NCI-H146 (cell line): ENCODE measurements around the gene CALHM5.

ENCODE experiments used
- DNase-seq: peaks from one replicate; lab custom pipeline; 2025; lab: John Stamatoyannopoulos, UW

The CALHM5 gene

DNA sequence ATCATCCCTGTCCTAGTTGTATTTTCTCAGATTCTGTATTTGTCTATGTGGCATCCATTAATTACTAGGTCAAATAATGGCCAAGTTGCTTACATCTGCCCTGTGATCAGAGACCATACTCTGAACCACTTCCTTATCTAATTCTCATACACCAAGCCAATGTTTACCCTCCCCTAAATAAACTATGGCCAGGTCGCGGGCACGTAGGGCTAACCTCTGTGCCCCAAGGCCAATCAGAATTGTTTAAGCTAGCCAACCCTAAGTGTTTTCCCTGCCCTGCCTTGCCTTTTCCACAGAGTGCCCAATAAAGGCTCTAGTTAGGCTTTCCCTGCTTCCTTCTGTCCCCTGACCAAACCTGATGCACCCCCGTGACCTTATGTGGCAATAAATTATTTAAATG is 39.4 kb downstream of the CALHM5 start:
- DNase-seq = peak; percentile 65

DNA sequence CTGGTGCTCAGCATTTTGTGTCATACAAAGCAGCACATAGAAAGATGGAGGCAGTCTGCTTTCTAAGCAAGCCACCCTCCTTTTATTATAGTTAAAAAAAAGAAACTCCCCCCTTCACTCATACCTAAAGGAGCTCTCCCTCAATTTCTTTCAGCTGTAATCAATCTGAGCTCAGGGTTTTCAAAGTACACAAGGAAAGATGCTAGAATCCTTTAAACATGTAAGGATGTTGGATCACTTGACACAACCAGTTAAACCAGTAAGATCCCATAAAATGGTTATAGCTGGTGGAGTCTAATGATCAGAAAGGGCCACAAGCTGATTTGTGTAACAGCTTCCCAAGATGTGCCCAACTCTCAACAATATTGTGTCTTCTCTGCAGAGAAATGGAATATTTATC is 42.0 kb downstream of the CALHM5 start, which contains the start of gene CALHM4:
Gene CALHM4, plus strand, starts transcription at position 301 of the 400 bp plus-strand sequence. Its CDS starts 43 bp downstream, at position 344.
- DNase-seq = no peak

DNA sequence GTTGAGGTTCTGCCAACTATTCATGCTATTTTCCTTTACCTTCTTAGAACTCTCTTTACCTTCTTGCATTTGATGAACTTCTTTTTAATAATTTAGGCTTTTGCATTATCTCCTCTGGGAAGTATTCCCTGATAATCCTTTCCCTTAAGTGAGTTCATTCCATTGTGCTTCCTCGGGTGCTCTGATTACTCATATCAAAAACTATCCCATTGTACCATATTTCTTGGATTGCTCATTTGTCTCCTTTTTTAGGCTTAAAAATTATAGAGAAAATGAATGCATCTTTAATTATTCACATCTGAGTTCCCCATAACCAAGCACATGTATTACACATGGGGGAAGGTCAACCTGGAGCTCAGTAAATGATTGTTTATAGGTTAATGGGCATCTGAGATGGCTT is 44.6 kb downstream of the CALHM5 start:
- no peak for DNase-seq

DNA sequence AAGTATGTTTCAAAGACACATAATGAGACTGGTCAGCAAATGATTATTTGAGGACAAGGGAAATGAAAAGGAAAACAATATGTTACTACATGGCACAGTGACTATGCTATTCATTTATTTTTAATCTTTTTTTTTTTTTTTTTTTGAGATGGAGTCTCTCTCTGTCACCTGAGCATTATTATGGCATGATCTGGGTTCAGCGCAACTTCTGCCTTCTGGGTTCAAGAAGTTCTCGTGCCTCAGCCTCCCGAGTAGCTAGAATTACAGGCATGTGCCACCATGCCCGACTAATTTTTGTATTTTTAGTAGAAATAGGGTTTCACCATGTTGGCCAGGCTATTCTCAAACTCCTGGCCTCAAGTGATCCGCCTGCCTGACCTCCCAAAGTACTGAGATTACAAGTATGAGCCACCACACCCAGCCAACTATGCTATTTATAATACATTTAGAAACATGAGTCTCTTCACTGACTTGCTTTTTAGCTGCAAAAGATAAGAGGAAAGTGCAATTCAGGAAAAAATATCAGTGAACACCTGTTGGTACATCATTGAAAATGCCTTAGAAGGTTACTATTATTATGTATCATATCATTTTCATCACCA is 45.5 kb downstream of the CALHM5 start:
- no peak for DNase-seq

DNA sequence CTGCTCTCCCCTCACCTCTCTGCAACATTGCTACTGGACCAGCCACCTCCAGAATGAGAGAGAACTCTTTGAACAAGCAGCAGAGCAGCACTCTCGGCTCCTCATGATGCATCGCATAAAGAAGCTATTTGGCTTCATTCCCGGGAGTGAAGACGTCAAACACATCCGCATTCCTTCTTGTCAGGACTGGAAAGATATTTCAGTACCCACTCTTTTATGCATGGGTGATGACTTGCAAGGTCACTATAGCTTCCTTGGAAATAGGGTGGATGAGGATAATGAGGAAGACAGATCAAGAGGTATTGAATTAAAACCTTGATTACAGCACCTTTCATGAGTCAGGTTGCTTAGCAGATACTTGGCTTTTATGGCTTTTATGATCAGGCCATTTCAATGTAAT is 46.5 kb downstream of the CALHM5 start:
- DNase-seq = no peak

DNA sequence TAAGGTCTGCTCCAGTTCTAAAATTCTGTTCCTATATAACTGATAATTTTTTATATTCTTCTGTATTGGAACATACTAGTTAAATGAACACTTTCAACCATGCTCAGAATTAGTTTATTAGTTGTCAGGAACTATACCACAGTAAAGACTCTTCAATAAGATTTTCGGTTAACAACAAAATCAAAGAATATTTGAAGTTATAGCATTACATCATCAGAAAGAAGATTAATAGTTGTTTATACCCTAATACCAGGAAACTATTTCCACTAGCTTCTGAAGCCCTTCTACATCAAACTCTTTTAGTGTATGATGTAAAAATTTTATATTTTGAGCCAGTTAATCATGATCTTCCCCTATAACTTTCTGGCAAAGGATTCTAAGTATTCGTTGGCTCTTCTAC is 48.7 kb downstream of the CALHM5 start:
- no peak for DNase-seq

DNA sequence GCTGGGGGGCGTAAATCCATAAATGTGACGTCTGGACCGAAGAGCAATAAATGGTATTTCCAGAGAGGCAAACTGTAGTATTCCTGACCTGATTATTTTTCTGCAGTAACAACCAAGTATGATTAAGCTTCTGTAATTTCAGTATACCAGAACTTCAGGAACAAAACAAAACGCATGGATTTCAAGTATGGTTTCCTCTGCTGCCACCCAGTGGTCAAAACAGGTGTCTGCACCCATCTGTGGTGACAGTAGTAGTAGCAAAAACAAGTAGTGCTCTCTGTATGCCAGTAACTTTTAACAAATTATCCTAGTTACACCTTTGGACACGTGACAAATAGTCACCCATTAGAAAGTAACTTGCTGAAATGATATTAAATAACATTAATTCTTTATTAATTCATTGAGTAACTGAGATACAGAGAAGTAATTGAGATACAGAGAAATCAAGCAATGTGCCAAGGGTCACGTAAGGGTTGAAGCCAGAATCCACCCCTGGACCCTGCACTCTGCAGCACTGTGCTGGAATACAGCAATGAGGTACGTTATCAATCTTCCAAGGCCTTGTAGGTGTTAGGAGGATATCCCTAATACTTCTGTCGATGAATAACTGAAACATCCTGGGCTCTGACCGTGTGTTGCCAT is 50.1 kb downstream of the CALHM5 start:
- DNase-seq = peak; percentile 50

DNA sequence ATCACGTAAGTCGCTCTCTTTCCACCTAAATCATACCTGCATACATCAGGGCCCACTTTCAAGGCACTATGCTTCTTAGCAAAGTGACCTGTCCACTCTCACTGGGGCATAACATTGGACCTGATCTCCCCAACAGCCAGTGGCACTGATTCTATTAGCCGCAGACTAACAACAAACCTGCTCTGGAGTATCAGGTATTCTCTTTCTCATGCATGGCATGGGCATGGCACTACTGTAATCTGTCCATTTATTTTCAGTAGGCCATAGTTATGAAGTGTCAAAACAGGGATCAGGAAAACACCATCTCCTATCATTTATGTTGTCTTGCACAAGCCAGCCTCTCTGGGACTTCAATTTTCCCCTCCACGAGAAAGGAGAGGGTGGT is 50.6 kb downstream of the CALHM5 start:
- no peak for DNase-seq

DNA sequence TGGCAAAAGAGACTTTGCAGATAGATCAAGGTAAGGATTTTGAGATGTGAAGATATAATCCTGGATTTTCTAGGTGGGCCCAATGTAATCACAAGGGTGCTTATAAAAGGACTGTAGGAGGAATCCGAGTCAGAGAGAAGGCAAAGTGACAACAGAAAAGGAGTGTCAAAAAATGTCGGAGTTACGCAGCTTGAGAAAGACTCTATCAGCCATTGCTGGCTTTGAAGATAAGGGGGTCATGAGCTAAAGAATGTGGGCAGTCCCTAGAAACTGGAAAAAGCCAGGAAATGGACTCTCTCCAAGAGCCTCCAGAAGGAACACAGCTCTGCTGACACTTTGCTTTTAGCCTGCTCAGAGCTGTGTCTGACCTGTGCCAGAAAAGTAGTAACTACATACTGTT is 51.2 kb downstream of the CALHM5 start:
- DNase-seq = no peak

DNA sequence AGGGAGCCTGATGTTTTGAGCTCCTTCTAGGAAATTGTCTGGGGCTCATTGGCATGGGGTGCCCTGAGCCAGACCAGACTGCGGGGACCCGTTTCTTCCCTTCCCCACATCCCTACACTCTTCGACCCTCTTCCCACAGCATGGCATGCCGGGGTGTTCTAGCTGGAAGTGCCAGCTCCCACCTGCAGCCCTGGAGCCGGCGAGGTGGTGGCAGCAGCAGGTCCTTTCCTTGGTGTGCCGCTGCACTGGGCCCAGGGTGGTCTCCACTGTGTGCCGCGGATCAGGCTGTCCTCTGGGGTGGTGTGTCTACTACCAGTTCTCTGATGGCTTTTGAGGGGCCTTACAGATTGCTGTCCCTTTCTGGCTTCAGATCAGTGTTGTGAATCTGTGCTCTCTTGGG is 52.4 kb downstream of the CALHM5 start:
- DNase-seq = no peak

DNA sequence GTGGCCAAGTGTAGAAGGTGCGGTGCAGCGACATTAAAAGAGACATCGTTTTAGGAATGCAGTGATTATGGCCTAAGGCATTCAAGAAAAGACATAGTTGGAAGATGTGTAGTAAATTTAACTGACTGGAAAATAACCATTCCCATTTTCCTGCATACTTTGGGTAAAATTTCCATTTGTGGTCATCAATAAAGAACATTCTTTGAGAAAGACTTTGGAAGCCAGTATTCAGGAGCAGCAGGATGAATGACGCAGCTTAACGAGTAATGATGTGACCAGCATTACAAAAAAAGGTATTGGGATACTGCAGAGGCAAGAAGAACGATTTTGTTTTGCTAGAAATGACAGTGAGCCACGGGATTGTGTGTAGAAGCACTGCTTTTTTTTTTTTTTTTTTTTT is 52.9 kb downstream of the CALHM5 start:
- no peak for DNase-seq

DNA sequence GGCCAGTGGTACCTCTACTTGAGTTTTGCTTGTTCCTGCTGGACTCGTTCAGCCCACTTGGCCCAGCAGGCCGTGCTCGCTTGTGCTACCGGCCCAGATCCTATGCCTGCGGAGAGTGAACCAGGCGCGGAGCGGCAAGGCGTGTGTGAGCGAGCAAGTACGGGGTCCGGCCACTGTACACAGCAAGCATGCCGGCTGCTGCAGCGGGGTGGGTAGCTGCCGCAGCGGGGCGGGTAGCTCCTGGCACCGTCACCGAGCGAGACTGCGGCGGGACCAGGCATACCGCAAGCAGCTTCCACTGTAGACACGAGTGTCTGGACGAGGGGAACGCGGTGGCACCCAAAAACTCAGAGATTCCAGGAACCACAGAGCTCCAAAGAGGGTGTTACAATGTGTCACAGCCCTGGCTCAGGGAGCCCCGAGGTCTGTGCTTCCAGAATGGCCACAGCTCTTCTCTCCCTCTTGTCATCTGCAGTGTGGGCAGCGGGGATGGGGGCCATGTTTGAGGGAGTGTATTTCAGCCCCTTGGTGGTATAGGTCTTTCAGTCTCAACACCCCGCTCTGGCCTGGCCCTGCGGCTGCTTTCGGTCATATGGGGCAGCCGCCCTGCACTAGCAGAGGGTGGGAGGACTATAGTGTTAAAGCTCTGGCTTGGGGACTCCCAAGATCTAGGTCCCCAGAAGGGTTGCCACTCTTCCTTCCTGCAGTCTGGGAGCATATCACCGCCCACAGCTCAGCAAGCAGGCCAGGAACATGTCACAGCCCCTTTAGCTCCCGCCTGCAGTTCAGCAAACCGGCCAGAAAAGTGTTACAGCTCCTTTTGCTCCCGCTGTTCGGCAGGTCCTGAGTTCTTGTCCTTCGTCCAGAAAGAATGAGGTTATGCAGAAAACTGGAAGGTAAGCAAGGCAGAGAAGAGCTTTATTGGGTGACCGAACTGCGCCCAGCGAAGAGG is 53.8 kb downstream of the CALHM5 start:
- DNase-seq = no peak

DNA sequence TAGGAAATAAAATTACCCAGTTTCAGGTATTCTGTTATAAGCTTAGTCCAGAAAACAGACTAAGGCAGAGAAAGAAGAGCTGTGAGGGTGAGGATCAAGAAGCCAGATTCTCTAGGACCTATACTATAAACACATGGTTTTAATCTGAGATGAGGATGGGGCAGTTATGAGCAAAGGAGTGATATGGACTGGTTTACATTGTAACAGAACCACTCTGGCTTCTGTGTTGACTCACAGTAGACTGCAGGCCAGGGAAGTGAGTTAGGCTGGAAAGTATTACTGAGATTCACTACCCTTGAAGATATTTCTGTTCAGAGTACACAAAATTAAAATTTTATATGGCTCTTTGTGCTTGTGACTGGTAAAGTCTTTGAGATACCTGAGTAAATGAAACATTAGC is 56.7 kb downstream of the CALHM5 start:
- DNase-seq = no peak

DNA sequence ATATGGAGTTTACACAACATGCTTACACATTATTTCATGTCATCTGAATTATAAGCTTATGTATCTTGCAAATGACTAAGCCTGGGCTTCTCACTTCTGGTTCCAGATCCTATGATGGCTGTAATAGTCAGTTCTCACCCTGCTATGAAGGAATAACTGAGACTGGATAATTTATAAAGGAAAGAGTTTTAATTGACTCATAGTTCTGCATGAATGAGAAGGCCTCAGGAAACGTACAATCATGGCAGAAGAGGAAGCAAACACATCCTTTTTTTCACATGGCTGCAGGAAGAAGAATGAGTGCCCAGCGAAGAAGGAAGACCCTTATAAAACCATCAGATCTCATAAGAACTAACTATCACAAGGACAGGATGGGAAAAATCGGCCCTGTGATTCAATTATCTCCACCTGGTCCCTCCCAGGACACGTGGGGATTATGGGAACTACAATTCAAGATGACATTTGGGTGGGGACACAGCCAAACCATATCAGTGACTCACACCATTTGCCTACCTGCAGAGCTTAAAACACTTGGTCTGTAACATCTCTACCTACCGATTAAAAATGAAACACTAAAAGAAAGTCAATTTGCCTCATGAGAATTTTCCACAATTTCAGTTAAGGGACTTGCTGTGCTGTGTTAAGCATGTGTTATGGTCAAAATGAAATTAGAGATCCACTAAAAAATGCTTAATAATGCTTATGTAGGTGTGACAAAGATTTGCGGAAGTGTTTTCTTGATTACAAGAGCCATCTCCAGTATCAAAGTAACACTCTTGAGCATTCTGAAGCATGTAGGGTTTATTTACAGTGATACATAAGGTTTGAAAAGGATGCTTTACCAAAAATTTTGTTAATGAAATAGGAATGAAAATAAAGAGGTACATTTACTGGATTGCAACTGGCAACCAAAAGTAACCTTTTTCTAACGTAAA is 57.6 kb downstream of the CALHM5 start:
- no peak for DNase-seq

DNA sequence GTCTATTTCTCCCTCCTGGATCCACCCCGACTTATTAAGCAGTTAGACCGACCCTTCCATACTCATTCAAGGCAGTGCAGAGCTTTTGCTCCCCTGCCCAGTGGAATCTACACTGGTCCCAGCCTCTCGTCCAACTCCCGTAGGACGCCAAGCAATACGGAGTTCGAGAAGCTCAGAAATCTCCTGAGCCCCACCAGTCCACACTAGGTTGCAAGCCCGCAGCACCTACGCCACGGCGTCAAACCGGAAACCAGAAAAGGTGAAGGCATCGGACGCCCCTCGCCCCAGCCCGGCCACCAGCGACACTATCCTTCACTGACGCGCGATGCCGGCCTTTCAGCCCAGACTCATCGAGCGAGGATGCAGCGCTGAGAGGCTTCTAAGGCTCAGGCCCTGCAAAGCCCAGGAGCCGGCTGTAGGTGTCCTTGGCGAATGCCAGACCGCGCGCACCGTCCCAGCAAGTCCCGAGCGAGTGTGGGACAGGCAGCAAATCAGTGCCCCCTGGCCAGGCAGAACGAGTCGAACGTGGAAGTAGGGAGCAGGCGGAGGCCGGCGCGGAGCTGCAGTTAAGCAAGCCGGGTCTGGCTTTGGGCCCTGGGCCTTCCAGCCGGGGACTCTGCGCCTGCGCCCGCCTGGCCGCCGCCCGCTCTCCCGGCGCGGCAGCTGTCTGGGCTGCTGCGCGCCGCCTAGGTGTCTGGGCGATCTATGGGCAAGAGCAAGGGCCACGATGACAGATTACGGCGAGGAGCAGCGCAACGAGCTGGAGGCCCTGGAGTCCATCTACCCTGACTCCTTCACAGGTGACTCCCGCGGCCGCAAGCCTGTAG is 59.6 kb downstream of the CALHM5 start, which contains the start of gene RWDD1:
Gene RWDD1, plus strand, starts transcription at position 649 of the 827 bp plus-strand sequence. Its CDS starts 79 bp downstream, at position 728.
- peak; percentile 99 for DNase-seq

DNA sequence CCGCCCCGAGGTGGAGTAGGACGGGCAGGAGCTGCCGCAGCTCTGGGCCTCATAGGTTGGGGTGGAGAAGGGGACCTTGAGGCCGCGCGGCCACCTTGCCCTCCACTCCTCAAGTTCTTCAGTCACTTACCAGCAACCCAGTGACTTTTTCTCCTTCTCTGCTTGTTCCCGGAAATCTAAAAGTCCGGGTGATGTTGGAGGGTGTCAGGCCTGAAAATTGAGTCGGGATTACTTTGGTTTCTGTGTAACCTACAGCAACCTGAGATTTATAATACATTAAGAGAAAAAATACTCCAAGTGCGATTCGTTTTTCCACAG is 60.2 kb downstream of the CALHM5 start:
- DNase-seq = no peak

DNA sequence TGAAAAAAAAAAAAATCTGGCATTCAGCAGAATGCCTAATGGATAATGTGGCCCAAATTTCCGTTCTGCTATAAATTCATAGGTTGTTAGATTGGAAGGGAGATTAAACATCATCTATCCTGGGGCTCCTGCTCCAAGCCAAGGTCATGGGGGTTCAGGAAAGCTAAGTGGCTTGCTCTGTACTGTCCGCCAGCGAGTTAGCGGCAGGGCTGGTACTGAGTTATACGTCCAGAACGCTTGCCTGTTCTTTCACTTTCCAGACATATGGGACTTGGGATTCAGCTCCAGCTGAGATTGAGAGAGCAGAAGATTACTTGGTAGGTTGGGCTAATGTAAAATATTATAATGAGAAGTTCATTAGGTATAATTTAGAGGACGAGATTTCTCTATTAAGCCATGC is 60.7 kb downstream of the CALHM5 start:
- peak; percentile 25 for DNase-seq
